GM12865 (cell line): ENCODE data around the gene MGAT5.
A peak's percentile ranks its signal among the peaks of the same experiment; 100 is the strongest.

Experiments
- DNase-seq: peaks from one replicate; pipeline ENCODE4 v3.0.0; 2010; ENCODE audit warnings: low read depth
- H3K4me3 ChIP-seq: 2 replicates; pipeline ENCODE4 v1.5.1; 2011; ENCODE audit warnings: mild to moderate bottlenecking, low read depth, low read length, control low read depth
- TF ChIP-seq, protein P1 (sequence below): IDR thresholded peaks from 2 replicates; pipeline ENCODE4 v1.5.1; 2011; ENCODE audit warnings: low read length, control low read depth, low read depth, inconsistent platforms; ENCODE audit not compliant: insufficient read depth; ENCODE audit errors: missing control alignments

Gene MGAT5

DNA sequence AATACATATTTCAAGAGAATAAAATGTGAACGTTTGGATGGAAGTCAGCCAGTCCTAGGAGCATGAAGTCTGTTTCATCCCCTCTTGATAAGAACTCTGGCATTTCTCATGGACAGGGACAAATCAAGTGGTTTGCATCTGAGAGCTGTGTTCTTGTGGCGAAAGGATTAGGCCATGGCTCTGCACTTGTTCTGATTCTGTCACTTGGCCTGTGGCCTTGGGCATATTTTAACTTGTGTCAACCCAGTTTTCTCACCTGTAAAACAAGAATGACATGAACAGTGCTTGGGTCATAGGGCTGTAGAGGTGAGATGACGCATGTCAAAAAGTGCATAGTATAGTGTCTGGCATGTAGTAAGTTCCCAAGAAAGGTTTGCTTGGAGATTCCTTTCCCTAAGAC, 125.8 kb downstream of the MGAT5 start:
- H3K4me3 ChIP-seq = no peak overlapping the region
- DNase-seq = no peak
- TF ChIP-seq, protein P1, sequence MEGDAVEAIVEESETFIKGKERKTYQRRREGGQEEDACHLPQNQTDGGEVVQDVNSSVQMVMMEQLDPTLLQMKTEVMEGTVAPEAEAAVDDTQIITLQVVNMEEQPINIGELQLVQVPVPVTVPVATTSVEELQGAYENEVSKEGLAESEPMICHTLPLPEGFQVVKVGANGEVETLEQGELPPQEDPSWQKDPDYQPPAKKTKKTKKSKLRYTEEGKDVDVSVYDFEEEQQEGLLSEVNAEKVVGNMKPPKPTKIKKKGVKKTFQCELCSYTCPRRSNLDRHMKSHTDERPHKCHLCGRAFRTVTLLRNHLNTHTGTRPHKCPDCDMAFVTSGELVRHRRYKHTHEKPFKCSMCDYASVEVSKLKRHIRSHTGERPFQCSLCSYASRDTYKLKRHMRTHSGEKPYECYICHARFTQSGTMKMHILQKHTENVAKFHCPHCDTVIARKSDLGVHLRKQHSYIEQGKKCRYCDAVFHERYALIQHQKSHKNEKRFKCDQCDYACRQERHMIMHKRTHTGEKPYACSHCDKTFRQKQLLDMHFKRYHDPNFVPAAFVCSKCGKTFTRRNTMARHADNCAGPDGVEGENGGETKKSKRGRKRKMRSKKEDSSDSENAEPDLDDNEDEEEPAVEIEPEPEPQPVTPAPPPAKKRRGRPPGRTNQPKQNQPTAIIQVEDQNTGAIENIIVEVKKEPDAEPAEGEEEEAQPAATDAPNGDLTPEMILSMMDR = no peak

DNA sequence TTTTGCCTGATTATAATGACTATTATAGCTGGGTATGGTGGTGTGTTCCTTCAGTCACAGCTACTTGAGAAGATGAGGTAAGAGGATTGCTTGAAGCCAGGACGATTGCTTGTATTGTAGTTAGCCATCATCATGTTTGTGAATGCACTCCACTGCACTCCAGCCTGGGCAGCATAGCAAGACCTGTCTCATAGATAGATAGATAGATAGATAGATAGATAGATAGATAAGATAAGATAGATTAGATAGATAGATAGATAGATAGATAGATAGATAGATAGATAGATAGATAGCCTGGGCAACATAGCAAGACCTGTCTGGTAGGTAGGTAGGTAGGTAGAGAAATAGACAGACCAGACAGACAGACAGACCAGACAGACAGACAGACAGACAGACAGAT, 127.3 kb downstream of the MGAT5 start:
- DNase-seq = no peak
- TF ChIP-seq, protein P1 = no peak

DNA sequence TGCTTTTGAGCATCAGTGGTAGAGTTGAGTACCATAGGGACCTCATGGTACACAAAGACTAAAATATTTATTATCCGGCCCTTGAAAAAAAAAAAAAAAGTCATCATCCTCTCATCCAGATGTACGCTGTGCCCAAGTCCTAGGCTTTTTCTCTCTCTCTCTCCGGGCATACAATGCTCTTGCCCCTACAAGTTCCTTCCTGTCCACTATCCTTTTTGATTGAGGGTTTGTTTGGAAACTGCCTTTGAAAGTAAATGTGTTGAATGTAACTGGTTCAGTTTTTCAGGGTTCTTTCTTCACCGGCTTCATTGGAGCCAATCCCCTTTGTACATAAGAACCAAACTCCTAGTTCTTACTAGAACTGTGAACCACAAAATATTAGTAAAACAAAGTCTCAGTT, 130.3 kb downstream of the MGAT5 start:
- TF ChIP-seq, protein P1 = no peak
- no peak overlapping the region for H3K4me3 ChIP-seq
- no peak for DNase-seq

More for the DNA sequence above, 127.3 kb downstream of the MGAT5 start:
- no peak overlapping the region for H3K4me3 ChIP-seq

DNA sequence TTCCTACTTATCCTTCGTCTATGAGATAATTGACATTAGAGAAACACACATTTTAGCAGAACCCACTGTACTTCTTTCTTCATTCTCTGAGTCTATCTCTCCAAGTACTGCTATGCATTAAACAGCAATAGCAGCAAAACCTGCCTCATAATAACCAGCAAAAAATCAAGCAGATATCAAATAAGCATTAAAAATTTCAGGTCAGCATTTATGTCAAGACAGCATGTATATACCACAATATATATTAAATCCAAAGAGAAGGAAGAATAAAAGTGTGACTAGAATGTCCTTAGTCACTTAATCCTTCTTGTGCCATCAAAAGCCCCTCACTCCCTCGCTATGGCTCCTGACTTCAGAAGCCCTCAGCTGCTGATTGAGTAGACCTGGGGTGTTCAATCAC, 131.3 kb downstream of the MGAT5 start:
- H3K4me3 ChIP-seq = no peak overlapping the region
- DNase-seq = no peak
- TF ChIP-seq, protein P1 = no peak

DNA sequence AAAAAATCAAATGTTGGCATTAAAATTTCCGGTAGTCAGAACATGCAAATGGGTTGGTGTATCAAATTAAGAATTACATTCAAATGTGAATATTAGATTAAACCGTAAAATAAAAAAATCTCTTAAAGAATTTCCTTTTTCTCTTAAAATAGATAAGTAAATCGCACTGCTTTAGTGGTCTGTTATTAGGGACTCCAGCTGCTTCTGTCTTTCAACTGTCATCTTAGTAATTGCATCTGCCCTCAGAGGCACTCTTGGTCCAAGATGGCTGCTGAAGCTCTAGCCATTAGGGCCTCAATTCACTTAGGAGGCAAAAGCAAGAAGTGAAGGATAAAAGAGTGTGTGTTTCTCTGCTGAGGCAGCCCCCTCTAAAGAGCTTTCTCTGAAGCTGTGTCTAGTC, 132.4 kb downstream of the MGAT5 start:
- DNase-seq = no peak
- TF ChIP-seq, protein P1 = no peak
- H3K4me3 ChIP-seq = no peak overlapping the region

DNA sequence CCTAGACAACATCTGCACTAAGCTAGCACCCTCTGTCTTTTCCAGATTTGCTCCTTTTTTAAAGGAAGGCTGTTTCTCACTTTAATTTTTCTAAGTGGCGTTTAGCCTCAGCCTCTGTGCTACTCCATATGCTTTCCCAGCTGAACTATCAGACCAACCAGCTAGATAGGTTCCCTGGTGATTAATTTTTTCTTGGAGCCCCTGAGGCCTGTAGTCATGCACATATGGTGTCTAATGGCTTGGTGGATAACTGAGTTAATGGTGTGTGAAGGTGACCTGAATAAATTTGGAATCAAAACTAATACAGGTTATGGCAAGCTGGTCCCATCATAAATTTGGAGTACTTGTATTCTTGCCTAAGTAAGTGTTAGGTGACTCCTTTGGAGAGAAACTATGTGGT, 135.5 kb downstream of the MGAT5 start:
- no peak overlapping the region for H3K4me3 ChIP-seq
- TF ChIP-seq, protein P1 = no peak
- DNase-seq = no peak

DNA sequence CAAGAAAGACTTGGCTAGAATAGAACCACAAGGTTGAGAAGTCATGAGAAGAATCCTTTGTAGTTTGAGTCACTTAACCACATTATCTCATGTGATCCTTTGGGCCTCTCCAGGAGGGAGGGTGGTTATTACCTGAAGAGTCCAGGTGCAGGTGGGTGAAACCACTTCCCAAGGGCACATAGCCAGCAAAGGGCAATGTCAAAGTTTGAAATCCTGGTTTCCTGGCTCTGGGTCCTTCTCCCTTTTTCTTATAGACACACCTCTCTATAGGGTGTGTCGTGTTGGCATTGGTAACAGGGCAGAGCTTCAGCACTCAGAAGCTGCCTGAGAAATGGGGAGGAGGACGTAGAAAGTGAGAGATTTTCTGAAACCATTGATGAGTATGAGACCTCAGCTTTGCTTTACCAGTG, 137.9 kb downstream of the MGAT5 start:
- TF ChIP-seq, protein P1 = no peak
- peak; percentile 55 for DNase-seq

More for the DNA sequence above, 137.9 kb downstream of the MGAT5 start:
- H3K4me3 ChIP-seq = no peak overlapping the region
